ENCODE measurements around the gene ZBTB20.

The ZBTB20 gene

GRCh38 chr3:115052906-115053305, 94.2 kb downstream of the ZBTB20 start:
- H2BK5ac ChIP-seq (ENCODE audit: low read length) = no peak overlapping the region
- H3K9ac ChIP-seq (ENCODE audit: low read length) = no peak overlapping the region
- H3K79me1 ChIP-seq (ENCODE audit: low read length) = no peaks in the 10 kb centered on the region
- no peaks in the 10 kb centered on the region for H3K4me1 ChIP-seq (ENCODE audit: control insufficient read depth, low read depth, low read length)
- no peak overlapping the region for H2AK5ac ChIP-seq (ENCODE audit: low read length)
- no peaks in the 10 kb centered on the region for H3K36me3 ChIP-seq (ENCODE audit: control insufficient read depth, insufficient read depth, low read length)
- no peak overlapping the region for H3K27ac ChIP-seq (ENCODE audit: low read depth, low read length)
- no peak overlapping the region for H3K18ac ChIP-seq (ENCODE audit: low read length)
- no peak overlapping the region for H4K8ac ChIP-seq (ENCODE audit: low read depth, low read length)
- no peak overlapping the region for H3K23ac ChIP-seq (ENCODE audit: low read length)
- no peak overlapping the region for H3K4me3 ChIP-seq (ENCODE audit: low read length)
- no peak overlapping the region for H3K56ac ChIP-seq (ENCODE audit: low read length)
- no peaks in the 10 kb centered on the region for H3K27me3 ChIP-seq (ENCODE audit: insufficient read depth, low read length, poor library complexity)
- no peak for DNase-seq
- no peak overlapping the region for H3K4ac ChIP-seq (ENCODE audit: low read depth, low read length)
- H3K79me2 ChIP-seq (ENCODE audit: control insufficient read depth, insufficient read depth, low read length) = no peaks in the 10 kb centered on the region
- no peak overlapping the region for H2BK15ac ChIP-seq (replicated peaks; ENCODE audit: low read depth)
- H4K5ac ChIP-seq (ENCODE audit: low read length) = no peak overlapping the region
- H2BK120ac ChIP-seq (ENCODE audit: low read depth, low read length) = no peak overlapping the region
- H3K4me2 ChIP-seq (ENCODE audit: low read length) = no peak overlapping the region
- no CpG with 5 or more reads among the region's 3 CpGs for WGBS (ENCODE audit: extremely low coverage, insufficient coverage, low lambda C conversion rate)

- Histone ChIP-seq H3K4me3 (ENCODE audit: low read length) (no peak overlapping the region), H3K4ac (ENCODE audit: low read depth, low read length) (no peak overlapping the region), H3K79me1 (ENCODE audit: low read length) (no peaks in the 10 kb centered on the region), H3K4me1 (ENCODE audit: control insufficient read depth, low read depth, low read length) (no peaks in the 10 kb centered on the region), H3K9ac (ENCODE audit: low read length) (no peak overlapping the region), H2BK120ac (ENCODE audit: low read depth, low read length) (no peak overlapping the region), H3K27me3 (ENCODE audit: insufficient read depth, low read length, poor library complexity) (no peaks in the 10 kb centered on the region), H3K23ac (ENCODE audit: low read length) (no peak overlapping the region), H3K79me2 (ENCODE audit: control insufficient read depth, insufficient read depth, low read length) (no peaks in the 10 kb centered on the region), H4K5ac (ENCODE audit: low read length) (no peak overlapping the region), H3K36me3 (ENCODE audit: control insufficient read depth, insufficient read depth, low read length) (no peaks in the 10 kb centered on the region), H3K4me2 (ENCODE audit: low read length) (no peak overlapping the region), H3K27ac (ENCODE audit: low read depth, low read length) (no peak overlapping the region), H3K56ac (ENCODE audit: low read length) (no peak overlapping the region), H2AK5ac (ENCODE audit: low read length) (no peak overlapping the region), H3K18ac (ENCODE audit: low read length) (no peak overlapping the region), H4K8ac (ENCODE audit: low read depth, low read length) (no peak overlapping the region), H2BK5ac (ENCODE audit: low read length) (no peak overlapping the region), H2BK15ac (replicated peaks; ENCODE audit: low read depth) (no peak overlapping the region)
- 100% methylated on average over 1 of the region's 3 CpGs for WGBS (ENCODE audit: extremely low coverage, insufficient coverage, low lambda C conversion rate)
- DNase-seq = no peak
These were observed 104.7 kb downstream of the ZBTB20 start for GRCh38 chr3:115042351-115042750.

GRCh38 chr3:115040673-115041286, 106.3 kb downstream of the ZBTB20 start:
- Histone ChIP-seq H3K9ac (ENCODE audit: low read length) (no peak overlapping the region), H3K79me1 (ENCODE audit: low read length) (no peaks in the 10 kb centered on the region), H2AK5ac (ENCODE audit: low read length) (no peak overlapping the region), H3K27ac (ENCODE audit: low read depth, low read length) (no peak overlapping the region), H4K8ac (ENCODE audit: low read depth, low read length) (no peak overlapping the region), H3K23ac (ENCODE audit: low read length) (no peak overlapping the region), H2BK15ac (replicated peaks; ENCODE audit: low read depth) (no peak overlapping the region), H2BK120ac (ENCODE audit: low read depth, low read length) (no peak overlapping the region), H3K27me3 (ENCODE audit: insufficient read depth, low read length, poor library complexity) (no peaks in the 10 kb centered on the region), H4K5ac (ENCODE audit: low read length) (no peak overlapping the region), H3K4me2 (ENCODE audit: low read length) (no peak overlapping the region), H3K79me2 (ENCODE audit: control insufficient read depth, insufficient read depth, low read length) (no peaks in the 10 kb centered on the region), H3K36me3 (ENCODE audit: control insufficient read depth, insufficient read depth, low read length) (no peaks in the 10 kb centered on the region), H2BK5ac (ENCODE audit: low read length) (no peak overlapping the region), H3K4ac (ENCODE audit: low read depth, low read length) (no peak overlapping the region), H3K56ac (ENCODE audit: low read length) (no peak overlapping the region), H3K4me1 (ENCODE audit: control insufficient read depth, low read depth, low read length) (no peaks in the 10 kb centered on the region), H3K4me3 (ENCODE audit: low read length) (no peak overlapping the region), H3K18ac (ENCODE audit: low read length) (no peak overlapping the region)
- DNase-seq = peak; percentile 26
- WGBS (ENCODE audit: extremely low coverage, insufficient coverage, low lambda C conversion rate) = no CpG with 5 or more reads among the region's 4 CpGs

- H2BK5ac ChIP-seq (ENCODE audit: low read length) = no peak overlapping the region
- no peak overlapping the region for H3K23ac ChIP-seq (ENCODE audit: low read length)
- no peak overlapping the region for H3K4me2 ChIP-seq (ENCODE audit: low read length)
- no peak overlapping the region for H3K9ac ChIP-seq (ENCODE audit: low read length)
- H3K36me3 ChIP-seq (ENCODE audit: control insufficient read depth, insufficient read depth, low read length) = no peaks in the 10 kb centered on the region
- no peaks in the 10 kb centered on the region for H3K27me3 ChIP-seq (ENCODE audit: insufficient read depth, low read length, poor library complexity)
- no peaks in the 10 kb centered on the region for H3K79me1 ChIP-seq (ENCODE audit: low read length)
- no peak overlapping the region for H4K5ac ChIP-seq (ENCODE audit: low read length)
- H3K4me3 ChIP-seq (ENCODE audit: low read length) = no peak overlapping the region
- no peak overlapping the region for H3K18ac ChIP-seq (ENCODE audit: low read length)
- DNase-seq = no peak
- no peak overlapping the region for H3K4ac ChIP-seq (ENCODE audit: low read depth, low read length)
- H2BK120ac ChIP-seq (ENCODE audit: low read depth, low read length) = no peak overlapping the region
- H4K8ac ChIP-seq (ENCODE audit: low read depth, low read length) = no peak overlapping the region
- no peak overlapping the region for H3K56ac ChIP-seq (ENCODE audit: low read length)
- H3K4me1 ChIP-seq (ENCODE audit: control insufficient read depth, low read depth, low read length) = no peaks in the 10 kb centered on the region
- H2AK5ac ChIP-seq (ENCODE audit: low read length) = no peak overlapping the region
- H3K27ac ChIP-seq (ENCODE audit: low read depth, low read length) = no peak overlapping the region
- no peaks in the 10 kb centered on the region for H3K79me2 ChIP-seq (ENCODE audit: control insufficient read depth, insufficient read depth, low read length)
- H2BK15ac ChIP-seq (replicated peaks; ENCODE audit: low read depth) = no peak overlapping the region
These were observed 106.8 kb downstream of the ZBTB20 start for GRCh38 chr3:115040246-115040645.

GRCh38 chr3:115038817-115039216, 108.3 kb downstream of the ZBTB20 start:
- no peak overlapping the region for H2BK5ac ChIP-seq (ENCODE audit: low read length)
- no peak overlapping the region for H3K4me2 ChIP-seq (ENCODE audit: low read length)
- H4K8ac ChIP-seq (ENCODE audit: low read depth, low read length) = no peak overlapping the region
- H3K9ac ChIP-seq (ENCODE audit: low read length) = no peak overlapping the region
- no peak overlapping the region for H2AK5ac ChIP-seq (ENCODE audit: low read length)
- no peaks in the 10 kb centered on the region for H3K79me2 ChIP-seq (ENCODE audit: control insufficient read depth, insufficient read depth, low read length)
- H3K79me1 ChIP-seq (ENCODE audit: low read length) = no peaks in the 10 kb centered on the region
- H2BK120ac ChIP-seq (ENCODE audit: low read depth, low read length) = no peak overlapping the region
- no peaks in the 10 kb centered on the region for H3K4me1 ChIP-seq (ENCODE audit: control insufficient read depth, low read depth, low read length)
- H3K4ac ChIP-seq (ENCODE audit: low read depth, low read length) = no peak overlapping the region
- no peaks in the 10 kb centered on the region for H3K27me3 ChIP-seq (ENCODE audit: insufficient read depth, low read length, poor library complexity)
- no peak overlapping the region for H3K4me3 ChIP-seq (ENCODE audit: low read length)
- no peak overlapping the region for H3K23ac ChIP-seq (ENCODE audit: low read length)
- no peaks in the 10 kb centered on the region for H3K36me3 ChIP-seq (ENCODE audit: control insufficient read depth, insufficient read depth, low read length)
- no peak for DNase-seq
- H2BK15ac ChIP-seq (replicated peaks; ENCODE audit: low read depth) = no peak overlapping the region
- WGBS (ENCODE audit: extremely low coverage, insufficient coverage, low lambda C conversion rate) = no CpG with 5 or more reads among the region's 1 CpG
- no peak overlapping the region for H3K56ac ChIP-seq (ENCODE audit: low read length)
- no peak overlapping the region for H4K5ac ChIP-seq (ENCODE audit: low read length)
- H3K27ac ChIP-seq (ENCODE audit: low read depth, low read length) = no peak overlapping the region
- no peak overlapping the region for H3K18ac ChIP-seq (ENCODE audit: low read length)

- Histone ChIP-seq H3K4me3 (ENCODE audit: low read length) (no peak overlapping the region), H3K27ac (ENCODE audit: low read depth, low read length) (no peak overlapping the region), H3K9ac (ENCODE audit: low read length) (no peak overlapping the region), H4K8ac (ENCODE audit: low read depth, low read length) (no peak overlapping the region), H3K56ac (ENCODE audit: low read length) (no peak overlapping the region), H2AK5ac (ENCODE audit: low read length) (no peak overlapping the region), H2BK5ac (ENCODE audit: low read length) (no peak overlapping the region), H3K4me2 (ENCODE audit: low read length) (no peak overlapping the region), H3K4me1 (ENCODE audit: control insufficient read depth, low read depth, low read length) (no peaks in the 10 kb centered on the region), H3K27me3 (ENCODE audit: insufficient read depth, low read length, poor library complexity) (no peaks in the 10 kb centered on the region), H4K5ac (ENCODE audit: low read length) (no peak overlapping the region), H3K18ac (ENCODE audit: low read length) (no peak overlapping the region), H3K36me3 (ENCODE audit: control insufficient read depth, insufficient read depth, low read length) (no peaks in the 10 kb centered on the region), H3K79me2 (ENCODE audit: control insufficient read depth, insufficient read depth, low read length) (no peaks in the 10 kb centered on the region), H3K23ac (ENCODE audit: low read length) (no peak overlapping the region), H2BK120ac (ENCODE audit: low read depth, low read length) (no peak overlapping the region), H2BK15ac (replicated peaks; ENCODE audit: low read depth) (no peak overlapping the region), H3K79me1 (ENCODE audit: low read length) (no peaks in the 10 kb centered on the region), H3K4ac (ENCODE audit: low read depth, low read length) (no peak overlapping the region)
- no peak for DNase-seq
- WGBS (ENCODE audit: extremely low coverage, insufficient coverage, low lambda C conversion rate) = no CpG with 5 or more reads among the region's 1 CpG
These were observed 124.2 kb downstream of the ZBTB20 start for GRCh38 chr3:115022835-115023398.
